HG03066 (cell line): Measurements from ENCODE around the gene GLA.
A peak's percentile ranks its signal among the peaks of the same experiment; 100 is the strongest.

ENCODE experiments used
- ATAC-seq: cut with Tn5 transposase; IDR thresholded peaks from one replicate; pipeline ENCODE4 v1.9.1; 2021; ENCODE audit warnings: low read depth; ENCODE audit not compliant: unreplicated experiment

The GLA gene

GRCh38 chrX:101407748-101408531 is at the start of gene GLA, which contains the start of gene HNRNPH2:
TSS of gene GLA (minus strand) at chrX:101407925. CDS start at chrX:101407903, 22 bp downstream.
TSS of gene HNRNPH2 (plus strand) at chrX:101408222. CDS start at chrX:101411989, 3,767 bp downstream.
- ATAC-seq = peak; percentile 94

GRCh38 chrX:101452056-101452455 is 44.3 kb upstream of the GLA start:
- ATAC-seq = no peak

- ATAC-seq = no peak
Measured at GRCh38 chrX:101450961-101451360, 43.2 kb upstream of the GLA start.

- no peak for ATAC-seq
Measured at GRCh38 chrX:101450085-101450484, 42.4 kb upstream of the GLA start.

GRCh38 chrX:101449279-101449678 is 41.6 kb upstream of the GLA start:
- ATAC-seq = no peak

GRCh38 chrX:101442085-101442484 is 34.4 kb upstream of the GLA start:
- no peak for ATAC-seq

GRCh38 chrX:101430457-101431078 is 22.8 kb upstream of the GLA start:
- peak; percentile 97 for ATAC-seq

- peak; percentile 55 for ATAC-seq
Measured at GRCh38 chrX:101429934-101430333, 22.2 kb upstream of the GLA start.

- no peak for ATAC-seq
Measured at GRCh38 chrX:101427954-101428353, 20.2 kb upstream of the GLA start.

GRCh38 chrX:101419489-101419888 is 11.8 kb upstream of the GLA start:
- ATAC-seq = no peak

GRCh38 chrX:101417981-101418841 is 10.5 kb upstream of the GLA start:
- peak; percentile 54 for ATAC-seq

GRCh38 chrX:101417190-101417589 is 9.5 kb upstream of the GLA start:
- ATAC-seq = no peak

- no peak for ATAC-seq
Measured at GRCh38 chrX:101416691-101417090, 9.0 kb upstream of the GLA start.

GRCh38 chrX:101415180-101416145 is 7.7 kb upstream of the GLA start:
- peak; percentile 46 for ATAC-seq

GRCh38 chrX:101411984-101412383 is 4.3 kb upstream of the GLA start:
- no peak for ATAC-seq

- ATAC-seq = no peak
Measured at GRCh38 chrX:101410461-101410860, 2.7 kb upstream of the GLA start.

- ATAC-seq = no peak
Measured at GRCh38 chrX:101409043-101409442, 1.3 kb upstream of the GLA start.

- ATAC-seq = no peak
Measured at GRCh38 chrX:101408532-101408841, 762 bp upstream of the GLA start.

GRCh38 chrX:101407167-101407747 is 468 bp downstream of the GLA start:
- no peak for ATAC-seq

- no peak for ATAC-seq
Measured at GRCh38 chrX:101399825-101400224, 7.9 kb downstream of the GLA start.
